ENCODE data around the gene GTF3C5. TPM values are rescaled to one million over a fixed set of nuclear protein-coding genes. Genes with fewer than 3 reads are reported as not detected.

Gene GTF3C5
- total and polyA plus RNA-seq, 10 of the 15 experiments (the other 5 are each of a cell fraction or from before 2014, with no cell fraction given) = 2.2 to 81.1 (median 68.7) TPM

DNA sequence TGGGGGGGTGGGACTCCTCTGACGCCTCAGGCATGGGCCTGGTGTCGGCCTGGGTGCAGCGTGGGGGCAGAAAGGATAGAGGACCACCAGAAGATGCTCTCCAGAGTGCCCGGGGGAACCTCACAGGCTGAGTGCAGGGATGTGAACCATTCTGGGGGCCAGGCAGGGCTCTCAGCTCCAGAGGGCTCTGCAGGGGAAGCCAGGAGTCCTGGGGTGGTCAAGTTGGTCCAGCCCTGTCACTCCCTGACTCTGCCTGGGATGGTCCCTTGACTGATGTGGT, 45.8 kb upstream of the GTF3C5 start (continued):
- TF ChIP-seq, protein P1, sequence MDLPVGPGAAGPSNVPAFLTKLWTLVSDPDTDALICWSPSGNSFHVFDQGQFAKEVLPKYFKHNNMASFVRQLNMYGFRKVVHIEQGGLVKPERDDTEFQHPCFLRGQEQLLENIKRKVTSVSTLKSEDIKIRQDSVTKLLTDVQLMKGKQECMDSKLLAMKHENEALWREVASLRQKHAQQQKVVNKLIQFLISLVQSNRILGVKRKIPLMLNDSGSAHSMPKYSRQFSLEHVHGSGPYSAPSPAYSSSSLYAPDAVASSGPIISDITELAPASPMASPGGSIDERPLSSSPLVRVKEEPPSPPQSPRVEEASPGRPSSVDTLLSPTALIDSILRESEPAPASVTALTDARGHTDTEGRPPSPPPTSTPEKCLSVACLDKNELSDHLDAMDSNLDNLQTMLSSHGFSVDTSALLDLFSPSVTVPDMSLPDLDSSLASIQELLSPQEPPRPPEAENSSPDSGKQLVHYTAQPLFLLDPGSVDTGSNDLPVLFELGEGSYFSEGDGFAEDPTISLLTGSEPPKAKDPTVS (IDR thresholded peaks at IDR 0.05; ENCODE audit: low read depth, low read length) = no peak

DNA sequence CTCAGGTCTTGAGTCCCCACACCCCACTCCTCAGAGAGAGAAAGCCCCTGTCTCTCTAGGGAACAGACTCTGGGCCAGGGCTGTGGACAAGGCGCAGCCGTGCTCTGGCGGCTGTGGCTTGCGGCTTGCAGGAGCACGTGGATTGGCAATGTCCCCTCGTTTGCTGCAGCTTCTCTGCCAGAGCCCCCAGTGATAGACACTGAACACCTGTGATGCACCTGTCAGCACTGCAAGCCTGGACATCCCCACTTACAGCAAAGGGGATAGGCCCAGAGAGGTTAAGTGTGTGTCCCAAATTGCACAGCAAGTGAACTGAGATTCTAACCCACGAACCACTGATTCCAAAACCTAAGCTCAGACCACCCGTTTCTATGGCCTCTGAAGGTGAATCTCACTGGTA, 45.3 kb upstream of the GTF3C5 start:
- Histone ChIP-seq H3K9me3 (replicated peaks; ENCODE audit: control insufficient read depth, insufficient read depth, low read length) (no peaks in the 10 kb centered on the region), H3K79me2 (ENCODE audit: control insufficient read depth, insufficient read depth, low read length) (no peaks in the 10 kb centered on the region), H4K20me1 (ENCODE audit: control insufficient read depth, insufficient read depth) (no peaks in the 10 kb centered on the region), H3K36me3 (ENCODE audit: control insufficient read depth in 2 of 2, insufficient read depth in 2 of 2, low read length in 1 of 2) (no peaks in the 10 kb centered on the region), H3K4me3 (no peak overlapping the region), H3K27me3 (replicated peaks in 1 of 2; ENCODE audit: control insufficient read depth in 2 of 2, insufficient read depth in 2 of 2, low read length in 1 of 2) (peaks cover 0 to 4% of the 10 kb centered on the region in 2 experiments; a peak in 2 of 4 replicates), H3K9ac (ENCODE audit: control insufficient read depth, insufficient read depth, low read length) (no peak overlapping the region), H3K4me1 (ENCODE audit: control insufficient read depth, insufficient read depth, low read length) (no peaks in the 10 kb centered on the region), H2AFZ (ENCODE audit: control insufficient read depth, low read depth, low read length) (no peak overlapping the region), H3K27ac (ENCODE audit: control insufficient read depth, insufficient read depth) (no peak overlapping the region), H3K4me2 (ENCODE audit: control insufficient read depth, insufficient read depth) (no peak overlapping the region)
- in situ Hi-C loops (cut with MboI) (no loop called here), intact Hi-C loops (cut with micrococcal nuclease; ENCODE audit: unreplicated experiment) (no loop called here)
- ChIA-PET CTCF (interaction anchor here (1.0 kb wide), 1 partner anchor 14 kb away, joined by 3 read pairs; no protein-coding TSS in a partner anchor), POLR2A (interaction anchor here (1.2 kb wide), 1 partner anchor 129 kb away, joined by 3 read pairs; no protein-coding TSS in a partner anchor), RAD21 (ENCODE audit: unreplicated experiment) (no interaction called here), SMC1A (ENCODE audit: uncharacterized antibody, unreplicated experiment) (no interaction called here)
- BruUV-seq (replicated peaks) = no TSS peak
- ATAC-seq = no peak
- no peak for FAIRE-seq
- no peak for DNase-seq (ENCODE audit: low read depth, low spot score)
- WGBS (ENCODE audit: insufficient coverage, insufficient replicate concordance, low lambda C conversion rate, missing lambda C conversion rate) = 61% methylated on average over 8 of the region's 8 CpGs
- TF ChIP-seq TARDBP (IDR thresholded peaks at IDR 0.05; ENCODE audit: borderline replicate concordance) (no peak), ZNF384 (IDR thresholded peaks at IDR 0.05; ENCODE audit: borderline replicate concordance, low read depth, low read length) (no peak), CHD1 (IDR thresholded peaks at IDR 0.05; ENCODE audit: low read depth, low read length) (no peak), ETV6 (conservative IDR thresholded peaks at IDR 0.05 in 1 of 2, IDR thresholded peaks at IDR 0.05 in 1 of 2; ENCODE audit: borderline replicate concordance in 1 of 2, low read depth in 1 of 2) (no peak), IRF4 (IDR thresholded peaks at IDR 0.05; ENCODE audit: low read depth, low read length) (no peak), IKZF1 (conservative IDR thresholded peaks at IDR 0.05) (no peak), TCF3 (IDR thresholded peaks at IDR 0.05; ENCODE audit: borderline replicate concordance, insufficient read depth, low read depth, low read length) (no peak), EZH2 (IDR thresholded peaks at IDR 0.05; ENCODE audit: borderline replicate concordance, control insufficient read depth, low read depth, low read length) (no peak), SIN3A (IDR thresholded peaks at IDR 0.05; ENCODE audit: low read depth, low read length) (no peak)
- TF ChIP-seq, protein P2, sequence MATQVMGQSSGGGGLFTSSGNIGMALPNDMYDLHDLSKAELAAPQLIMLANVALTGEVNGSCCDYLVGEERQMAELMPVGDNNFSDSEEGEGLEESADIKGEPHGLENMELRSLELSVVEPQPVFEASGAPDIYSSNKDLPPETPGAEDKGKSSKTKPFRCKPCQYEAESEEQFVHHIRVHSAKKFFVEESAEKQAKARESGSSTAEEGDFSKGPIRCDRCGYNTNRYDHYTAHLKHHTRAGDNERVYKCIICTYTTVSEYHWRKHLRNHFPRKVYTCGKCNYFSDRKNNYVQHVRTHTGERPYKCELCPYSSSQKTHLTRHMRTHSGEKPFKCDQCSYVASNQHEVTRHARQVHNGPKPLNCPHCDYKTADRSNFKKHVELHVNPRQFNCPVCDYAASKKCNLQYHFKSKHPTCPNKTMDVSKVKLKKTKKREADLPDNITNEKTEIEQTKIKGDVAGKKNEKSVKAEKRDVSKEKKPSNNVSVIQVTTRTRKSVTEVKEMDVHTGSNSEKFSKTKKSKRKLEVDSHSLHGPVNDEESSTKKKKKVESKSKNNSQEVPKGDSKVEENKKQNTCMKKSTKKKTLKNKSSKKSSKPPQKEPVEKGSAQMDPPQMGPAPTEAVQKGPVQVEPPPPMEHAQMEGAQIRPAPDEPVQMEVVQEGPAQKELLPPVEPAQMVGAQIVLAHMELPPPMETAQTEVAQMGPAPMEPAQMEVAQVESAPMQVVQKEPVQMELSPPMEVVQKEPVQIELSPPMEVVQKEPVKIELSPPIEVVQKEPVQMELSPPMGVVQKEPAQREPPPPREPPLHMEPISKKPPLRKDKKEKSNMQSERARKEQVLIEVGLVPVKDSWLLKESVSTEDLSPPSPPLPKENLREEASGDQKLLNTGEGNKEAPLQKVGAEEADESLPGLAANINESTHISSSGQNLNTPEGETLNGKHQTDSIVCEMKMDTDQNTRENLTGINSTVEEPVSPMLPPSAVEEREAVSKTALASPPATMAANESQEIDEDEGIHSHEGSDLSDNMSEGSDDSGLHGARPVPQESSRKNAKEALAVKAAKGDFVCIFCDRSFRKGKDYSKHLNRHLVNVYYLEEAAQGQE (IDR thresholded peaks at IDR 0.05; ENCODE audit: low read depth, low read length) = no peak
- TF ChIP-seq, protein P3, sequence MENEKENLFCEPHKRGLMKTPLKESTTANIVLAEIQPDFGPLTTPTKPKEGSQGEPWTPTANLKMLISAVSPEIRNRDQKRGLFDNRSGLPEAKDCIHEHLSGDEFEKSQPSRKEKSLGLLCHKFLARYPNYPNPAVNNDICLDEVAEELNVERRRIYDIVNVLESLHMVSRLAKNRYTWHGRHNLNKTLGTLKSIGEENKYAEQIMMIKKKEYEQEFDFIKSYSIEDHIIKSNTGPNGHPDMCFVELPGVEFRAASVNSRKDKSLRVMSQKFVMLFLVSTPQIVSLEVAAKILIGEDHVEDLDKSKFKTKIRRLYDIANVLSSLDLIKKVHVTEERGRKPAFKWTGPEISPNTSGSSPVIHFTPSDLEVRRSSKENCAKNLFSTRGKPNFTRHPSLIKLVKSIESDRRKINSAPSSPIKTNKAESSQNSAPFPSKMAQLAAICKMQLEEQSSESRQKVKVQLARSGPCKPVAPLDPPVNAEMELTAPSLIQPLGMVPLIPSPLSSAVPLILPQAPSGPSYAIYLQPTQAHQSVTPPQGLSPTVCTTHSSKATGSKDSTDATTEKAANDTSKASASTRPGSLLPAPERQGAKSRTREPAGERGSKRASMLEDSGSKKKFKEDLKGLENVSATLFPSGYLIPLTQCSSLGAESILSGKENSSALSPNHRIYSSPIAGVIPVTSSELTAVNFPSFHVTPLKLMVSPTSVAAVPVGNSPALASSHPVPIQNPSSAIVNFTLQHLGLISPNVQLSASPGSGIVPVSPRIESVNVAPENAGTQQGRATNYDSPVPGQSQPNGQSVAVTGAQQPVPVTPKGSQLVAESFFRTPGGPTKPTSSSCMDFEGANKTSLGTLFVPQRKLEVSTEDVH (IDR thresholded peaks at IDR 0.05; ENCODE audit: low read depth, partially characterized antibody) = no peak
- TF ChIP-seq, protein P4, sequence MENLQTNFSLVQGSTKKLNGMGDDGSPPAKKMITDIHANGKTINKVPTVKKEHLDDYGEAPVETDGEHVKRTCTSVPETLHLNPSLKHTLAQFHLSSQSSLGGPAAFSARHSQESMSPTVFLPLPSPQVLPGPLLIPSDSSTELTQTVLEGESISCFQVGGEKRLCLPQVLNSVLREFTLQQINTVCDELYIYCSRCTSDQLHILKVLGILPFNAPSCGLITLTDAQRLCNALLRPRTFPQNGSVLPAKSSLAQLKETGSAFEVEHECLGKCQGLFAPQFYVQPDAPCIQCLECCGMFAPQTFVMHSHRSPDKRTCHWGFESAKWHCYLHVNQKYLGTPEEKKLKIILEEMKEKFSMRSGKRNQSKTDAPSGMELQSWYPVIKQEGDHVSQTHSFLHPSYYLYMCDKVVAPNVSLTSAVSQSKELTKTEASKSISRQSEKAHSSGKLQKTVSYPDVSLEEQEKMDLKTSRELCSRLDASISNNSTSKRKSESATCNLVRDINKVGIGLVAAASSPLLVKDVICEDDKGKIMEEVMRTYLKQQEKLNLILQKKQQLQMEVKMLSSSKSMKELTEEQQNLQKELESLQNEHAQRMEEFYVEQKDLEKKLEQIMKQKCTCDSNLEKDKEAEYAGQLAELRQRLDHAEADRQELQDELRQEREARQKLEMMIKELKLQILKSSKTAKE (IDR thresholded peaks at IDR 0.05; ENCODE audit: low read depth, poor library complexity, severe bottlenecking) = no peak
